ENCODE data around the gene LDLRAD4. TPM values are rescaled to one million over a fixed set of nuclear protein-coding genes. Genes with fewer than 3 reads are reported as not detected.

Gene LDLRAD4
- total RNA-seq, 6 donors from 2014 or later, result 19.5 to 26.6 (median 24.4) TPM

- no peak overlapping the region for H3K4me3 ChIP-seq
- ATAC-seq (ENCODE audit: low FRiP score in 2 of 2), result peak in 1 of 2 donors; percentile 30
- H3K4me1 ChIP-seq, result peaks cover 0 to 11% (median 6%) of the 10 kb centered on the region in 4 donors
- 85 to 92% methylated on average over 7 of the region's 7 CpGs for WGBS, 2 donors
- H3K36me3 ChIP-seq, result no peaks in the 10 kb centered on the region
- no peak for TF ChIP-seq POLR2A (IDR thresholded peaks at IDR 0.05)
- H3K27me3 ChIP-seq, result no peaks in the 10 kb centered on the region
- DNase-seq, result no peak
- H3K9me3 ChIP-seq, result no peaks in the 10 kb centered on the region
- H3K27ac ChIP-seq, result no peak overlapping the region
Observed at GRCh38 chr18:13517369-13517768, 298.8 kb downstream of the LDLRAD4 start.

DNA sequence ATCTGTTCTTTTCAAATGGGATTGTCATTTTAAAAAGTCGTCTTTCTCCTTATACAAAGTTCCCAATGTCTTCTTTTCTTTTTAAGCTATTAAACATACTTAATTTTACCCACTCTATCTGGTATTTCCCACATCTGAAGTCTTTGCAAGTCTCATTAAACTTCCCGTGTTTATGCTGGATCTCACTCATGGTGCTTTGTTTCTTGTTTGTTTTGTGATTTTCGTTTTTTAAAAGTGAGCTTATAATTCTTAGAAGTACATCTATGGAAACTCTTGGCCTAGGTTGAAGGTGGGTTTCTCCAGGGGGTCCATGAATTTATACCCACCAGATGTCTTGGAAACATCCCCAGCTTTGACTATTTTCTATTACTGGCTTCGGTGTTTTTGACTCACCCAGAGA lies 299.8 kb downstream of the LDLRAD4 start:
- DNase-seq, result no peak
- Histone ChIP-seq H3K4me3 (no peak overlapping the region), H3K27me3 (no peaks in the 10 kb centered on the region), H3K4me1 (peaks cover 0 to 11% (median 6%) of the 10 kb centered on the region in 4 donors), H3K27ac (no peak overlapping the region), H3K36me3 (no peaks in the 10 kb centered on the region), H3K9me3 (no peaks in the 10 kb centered on the region)
- 74 to 90% methylated on average over 4 of the region's 4 CpGs for WGBS, 2 donors
- no peak for TF ChIP-seq POLR2AphosphoS5 (IDR thresholded peaks at IDR 0.05)
- no peak for TF ChIP-seq EP300 (IDR thresholded peaks at IDR 0.05)
- TF ChIP-seq POLR2A (IDR thresholded peaks at IDR 0.05), result no peak
- TF ChIP-seq, protein P1, sequence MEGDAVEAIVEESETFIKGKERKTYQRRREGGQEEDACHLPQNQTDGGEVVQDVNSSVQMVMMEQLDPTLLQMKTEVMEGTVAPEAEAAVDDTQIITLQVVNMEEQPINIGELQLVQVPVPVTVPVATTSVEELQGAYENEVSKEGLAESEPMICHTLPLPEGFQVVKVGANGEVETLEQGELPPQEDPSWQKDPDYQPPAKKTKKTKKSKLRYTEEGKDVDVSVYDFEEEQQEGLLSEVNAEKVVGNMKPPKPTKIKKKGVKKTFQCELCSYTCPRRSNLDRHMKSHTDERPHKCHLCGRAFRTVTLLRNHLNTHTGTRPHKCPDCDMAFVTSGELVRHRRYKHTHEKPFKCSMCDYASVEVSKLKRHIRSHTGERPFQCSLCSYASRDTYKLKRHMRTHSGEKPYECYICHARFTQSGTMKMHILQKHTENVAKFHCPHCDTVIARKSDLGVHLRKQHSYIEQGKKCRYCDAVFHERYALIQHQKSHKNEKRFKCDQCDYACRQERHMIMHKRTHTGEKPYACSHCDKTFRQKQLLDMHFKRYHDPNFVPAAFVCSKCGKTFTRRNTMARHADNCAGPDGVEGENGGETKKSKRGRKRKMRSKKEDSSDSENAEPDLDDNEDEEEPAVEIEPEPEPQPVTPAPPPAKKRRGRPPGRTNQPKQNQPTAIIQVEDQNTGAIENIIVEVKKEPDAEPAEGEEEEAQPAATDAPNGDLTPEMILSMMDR (IDR thresholded peaks at IDR 0.05), result no peak
- no peak for ATAC-seq (ENCODE audit: low FRiP score in 2 of 2)

- Histone ChIP-seq H3K27me3 (no peaks in the 10 kb centered on the region), H3K4me3 (no peak overlapping the region), H3K4me1 (peaks cover 0 to 11% (median 6%) of the 10 kb centered on the region in 4 donors), H3K36me3 (no peaks in the 10 kb centered on the region), H3K27ac (peak overlapping the region; percentile 24 to 76 (median 68)), H3K9me3 (no peaks in the 10 kb centered on the region)
- no peak for TF ChIP-seq POLR2A (IDR thresholded peaks at IDR 0.05)
- TF ChIP-seq, protein P1 (IDR thresholded peaks at IDR 0.05), result no peak
- peak; percentile 75 to 92 for TF ChIP-seq POLR2AphosphoS5 (IDR thresholded peaks at IDR 0.05)
- peak; percentile 72 to 99 (median 90) for TF ChIP-seq EP300 (IDR thresholded peaks at IDR 0.05)
- peak in 1 of 2 donors; percentile 71 for ATAC-seq (ENCODE audit: low FRiP score in 2 of 2)
- WGBS, 2 donors, result 55 to 58% methylated on average over 6 of the region's 6 CpGs
- DNase-seq, result peak in 1 of 2 donors; percentile 43
Observed at GRCh38 chr18:13520306-13520705, 301.7 kb downstream of the LDLRAD4 start.

DNA sequence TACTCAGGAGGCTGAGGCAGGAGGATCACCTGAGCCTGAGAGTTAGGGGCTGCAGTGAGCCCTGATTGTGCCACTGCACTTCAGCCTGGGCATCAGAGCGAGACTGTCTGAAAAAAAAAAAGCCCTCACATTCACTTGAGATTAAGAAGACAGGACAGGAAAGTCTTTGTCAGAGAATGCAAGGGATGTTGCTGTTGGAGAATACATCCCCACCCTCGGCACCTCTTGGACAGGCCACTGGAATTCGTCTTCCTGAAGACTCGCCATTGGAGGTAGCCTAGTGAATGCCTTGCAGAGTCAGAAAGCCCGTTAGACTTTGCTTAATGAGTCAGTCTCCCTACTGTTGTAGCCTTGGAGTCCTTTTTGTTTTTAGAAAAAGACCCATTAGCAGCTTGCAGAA lies 302.2 kb downstream of the LDLRAD4 start:
- no peak for DNase-seq
- Histone ChIP-seq H3K4me3 (no peak overlapping the region), H3K36me3 (no peaks in the 10 kb centered on the region), H3K9me3 (no peaks in the 10 kb centered on the region), H3K27me3 (no peaks in the 10 kb centered on the region), H3K4me1 (peaks cover 0 to 11% (median 6%) of the 10 kb centered on the region in 4 donors), H3K27ac (peak overlapping the region; percentile 24 to 76 (median 68))
- no peak for ATAC-seq (ENCODE audit: low FRiP score in 2 of 2)
- 94 to 97% methylated on average over 5 of the region's 5 CpGs for WGBS, 2 donors
- TF ChIP-seq EP300 (IDR thresholded peaks at IDR 0.05), result no peak
- no peak for TF ChIP-seq POLR2A (IDR thresholded peaks at IDR 0.05)
- no peak for TF ChIP-seq POLR2AphosphoS5 (IDR thresholded peaks at IDR 0.05)
- TF ChIP-seq, protein P1 (IDR thresholded peaks at IDR 0.05), result no peak

DNA sequence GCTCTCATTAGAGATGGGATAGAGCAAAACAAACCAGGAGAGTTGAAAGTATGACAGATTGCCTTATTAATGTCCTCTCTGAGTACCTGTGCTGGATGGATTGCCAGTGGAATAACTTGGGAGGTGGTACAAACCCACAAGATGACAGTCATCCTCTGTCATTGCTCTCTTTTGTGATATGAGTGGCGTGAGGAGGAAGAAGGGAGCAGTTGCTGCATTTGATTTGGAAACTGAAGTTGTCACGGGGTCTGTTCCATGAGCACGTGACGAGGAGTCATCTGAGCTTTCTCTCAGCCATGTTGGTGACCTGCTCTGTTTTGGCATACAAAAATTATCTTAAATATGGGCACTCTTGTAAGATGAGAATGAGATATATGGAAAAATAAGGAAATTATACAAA lies 302.9 kb downstream of the LDLRAD4 start:
- WGBS, 2 donors, result 76 to 90% methylated on average over 4 of the region's 4 CpGs
- DNase-seq (no peak), ATAC-seq (ENCODE audit: low FRiP score in 2 of 2) (no peak)
- Histone ChIP-seq H3K27me3 (no peaks in the 10 kb centered on the region), H3K4me3 (no peak overlapping the region), H3K9me3 (no peaks in the 10 kb centered on the region), H3K4me1 (peaks cover 0 to 11% (median 6%) of the 10 kb centered on the region in 4 donors), H3K36me3 (no peaks in the 10 kb centered on the region), H3K27ac (no peak overlapping the region)
- TF ChIP-seq, protein P1 (IDR thresholded peaks at IDR 0.05), result no peak
- TF ChIP-seq POLR2AphosphoS5 (IDR thresholded peaks at IDR 0.05) (no peak), EP300 (IDR thresholded peaks at IDR 0.05) (no peak), POLR2A (IDR thresholded peaks at IDR 0.05) (no peak)

Data from upper lobe of left lung (tissue), 6 donors.